Panc1 (cell line): Measurements from ENCODE around the gene NOL4L. TPM values are rescaled to one million over a fixed set of nuclear protein-coding genes. Genes with fewer than 3 reads are reported as not detected.

Experiments used
- ATAC-seq: fragments of 200-7000 bp; cut with Tn5 transposase; 2 replicates; pipeline ENCODE4 v1.9.1; 2020; ENCODE audit warnings: mild to moderate bottlenecking, moderate library complexity
- BruUV-seq: library from RNA; stranded (reverse); fragments of 400-500 nt; replicated peaks from 2 replicates; lab custom pipeline; 2021; lab: Mats Ljungman, UMichigan
- CTCF ChIA-PET: fragments of 300-600 bp; sonication (Branson Sonifier 250); formaldehyde crosslinking; loops from one replicate; lab custom pipeline; 2022; ENCODE audit warnings: antibody characterized with exemption; lab: Charles Lee
- POLR2A ChIA-PET: fragments of 300-600 bp; sonication (Branson Sonifier 250); formaldehyde crosslinking; loops from one replicate; lab custom pipeline; 2022; ENCODE audit warnings: antibody characterized with exemption; lab: Charles Lee
- DNase-seq: peaks from one replicate; pipeline ENCODE4 v3.0.0-alpha.2; 2010; ENCODE audit warnings: low read depth, low spot score
- H3K27ac ChIP-seq: 2 replicates; pipeline ENCODE4 v1.5.1; 2011; ENCODE audit warnings: mild to moderate bottlenecking, low read length, inconsistent platforms
- H3K27me3 ChIP-seq: fragments of 200-500 bp; sonication (Bioruptor generic); 2 replicates; pipeline ENCODE4 v1.6.0; 2014; ENCODE audit warnings: low read length, inconsistent platforms; ENCODE audit not compliant: control insufficient read depth, insufficient read depth
- H3K36me3 ChIP-seq: fragments of 200-500 bp; sonication (Bioruptor generic); 2 replicates; pipeline ENCODE4 v1.5.1; 2014; ENCODE audit warnings: inconsistent platforms, mild to moderate bottlenecking, low read length, moderate library complexity; ENCODE audit not compliant: control insufficient read depth, insufficient read depth
- H3K4me1 ChIP-seq: 2 replicates; pipeline ENCODE4 v1.5.1; 2011; ENCODE audit warnings: inconsistent platforms, mild to moderate bottlenecking, low read length, moderate library complexity; ENCODE audit not compliant: control insufficient read depth, insufficient read depth
- H3K4me3 ChIP-seq, 2 experiments: 2 replicates each; pipeline ENCODE4 v1.5.1; 2011 to 2012; ENCODE audit warnings: low read depth in 2 of 2, low read length in 2 of 2, mild to moderate bottlenecking in 2 of 2, inconsistent platforms in 1 of 2, moderate library complexity in 1 of 2
- H3K9me3 ChIP-seq: fragments of 200-500 bp; sonication (Bioruptor generic); 2 replicates; pipeline ENCODE4 v1.5.1; 2014; ENCODE audit warnings: low read depth, mild to moderate bottlenecking, inconsistent platforms, low read length, moderate library complexity; ENCODE audit not compliant: control insufficient read depth, insufficient read depth
- POLR2AphosphoS5 ChIP-seq: IDR thresholded peaks from 2 replicates; pipeline ENCODE4 v1.6.1; 2012; ENCODE audit warnings: mild to moderate bottlenecking, low read depth, low read length, moderate library complexity
- SIN3A ChIP-seq: IDR thresholded peaks from 2 replicates; pipeline ENCODE4 v1.6.1; 2012; ENCODE audit warnings: low read depth, mild to moderate bottlenecking, low read length, moderate library complexity, borderline replicate concordance; ENCODE audit not compliant: insufficient read depth
- TCF7L2 ChIP-seq: IDR thresholded peaks from 2 replicates; pipeline ENCODE4 v1.6.1; 2011; ENCODE audit warnings: mild to moderate bottlenecking, low read depth, low read length, inconsistent platforms
- in situ Hi-C: cut with HindIII; loops from 2 replicates; pipeline ENCODE4 v1.10.0; 2016; ENCODE audit warnings: low sequenced_read_pairs, low pct_unique_long_range_greater_than_20kb
- intact Hi-C: fragments of 100-400 bp; cut with micrococcal nuclease; formaldehyde crosslinking; loops from one replicate; pipeline ENCODE4 v1.10.0; 2022; ENCODE audit not compliant: unreplicated experiment
- total RNA-seq: library from RNA; stranded (reverse); gene quantifications from one replicate; pipeline ENCODE4 v1.2.1, GENCODE V29; 2021; ENCODE audit not compliant: unreplicated experiment
- TF ChIP-seq, protein P1 (sequence below): fragments of 450-650 bp; IDR thresholded peaks from 2 replicates; pipeline ENCODE4 v1.5.1; 2017; ENCODE audit warnings: mild to moderate bottlenecking
- TF ChIP-seq, protein P2 (sequence below), 2 experiments: IDR thresholded peaks; 2 replicates each; pipeline ENCODE4 v1.6.1; 2011 to 2012; ENCODE audit warnings: low read depth in 2 of 2, control low read depth in 1 of 2, low read length in 1 of 2, mild to moderate bottlenecking in 1 of 2, moderate library complexity in 1 of 2; ENCODE audit not compliant: insufficient read depth in 1 of 2

NOL4L gene
- total RNA-seq, 1 experiment from 2014 or later: 21.6 TPM

DNA sequence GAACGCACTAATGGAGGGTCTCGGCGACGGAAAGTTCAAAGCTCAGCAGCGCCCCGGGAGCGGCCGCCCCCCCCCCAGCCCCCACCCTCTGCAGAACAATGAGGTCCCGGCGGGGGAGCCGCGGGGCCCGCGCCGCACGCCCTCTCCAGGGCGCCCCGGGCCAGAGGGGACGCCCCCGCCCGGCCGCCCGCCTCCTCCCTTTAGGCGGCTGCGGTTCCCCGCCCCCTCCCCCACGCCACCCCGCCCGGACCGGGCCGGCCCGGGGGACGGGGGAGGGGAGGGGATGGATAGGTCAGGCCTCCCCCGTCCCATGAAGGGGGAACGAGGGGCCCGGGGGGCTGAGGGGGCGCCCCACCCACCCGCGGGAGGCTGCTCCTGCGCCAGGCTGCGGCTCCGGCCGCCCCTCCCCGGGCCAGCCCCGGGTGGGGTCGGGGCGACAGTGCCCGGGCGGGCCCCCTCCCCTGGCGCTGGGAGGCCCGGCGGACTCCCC lies 1.5 kb downstream of the NOL4L start:
- ChIA-PET CTCF (no interaction called here), POLR2A (no interaction called here)
- in situ Hi-C loops: no loop called here
- Histone ChIP-seq H3K4me1 (peaks cover 17% of the 10 kb centered on the region), H3K36me3 (no peaks in the 10 kb centered on the region), H3K9me3 (no peaks in the 10 kb centered on the region), H3K27ac (no peak overlapping the region), H3K27me3 (peaks cover 3% of the 10 kb centered on the region; the same call in 1 of the 2 replicates), H3K4me3 (peak overlapping the region in 1 of 2 experiments; percentile 50; a peak in 3 of 4 replicates)
- TF ChIP-seq POLR2AphosphoS5 (no peak), TCF7L2 (no peak), SIN3A (no peak)
- TF ChIP-seq, protein P1, sequence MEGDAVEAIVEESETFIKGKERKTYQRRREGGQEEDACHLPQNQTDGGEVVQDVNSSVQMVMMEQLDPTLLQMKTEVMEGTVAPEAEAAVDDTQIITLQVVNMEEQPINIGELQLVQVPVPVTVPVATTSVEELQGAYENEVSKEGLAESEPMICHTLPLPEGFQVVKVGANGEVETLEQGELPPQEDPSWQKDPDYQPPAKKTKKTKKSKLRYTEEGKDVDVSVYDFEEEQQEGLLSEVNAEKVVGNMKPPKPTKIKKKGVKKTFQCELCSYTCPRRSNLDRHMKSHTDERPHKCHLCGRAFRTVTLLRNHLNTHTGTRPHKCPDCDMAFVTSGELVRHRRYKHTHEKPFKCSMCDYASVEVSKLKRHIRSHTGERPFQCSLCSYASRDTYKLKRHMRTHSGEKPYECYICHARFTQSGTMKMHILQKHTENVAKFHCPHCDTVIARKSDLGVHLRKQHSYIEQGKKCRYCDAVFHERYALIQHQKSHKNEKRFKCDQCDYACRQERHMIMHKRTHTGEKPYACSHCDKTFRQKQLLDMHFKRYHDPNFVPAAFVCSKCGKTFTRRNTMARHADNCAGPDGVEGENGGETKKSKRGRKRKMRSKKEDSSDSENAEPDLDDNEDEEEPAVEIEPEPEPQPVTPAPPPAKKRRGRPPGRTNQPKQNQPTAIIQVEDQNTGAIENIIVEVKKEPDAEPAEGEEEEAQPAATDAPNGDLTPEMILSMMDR: no peak
- TF ChIP-seq, protein P2, sequence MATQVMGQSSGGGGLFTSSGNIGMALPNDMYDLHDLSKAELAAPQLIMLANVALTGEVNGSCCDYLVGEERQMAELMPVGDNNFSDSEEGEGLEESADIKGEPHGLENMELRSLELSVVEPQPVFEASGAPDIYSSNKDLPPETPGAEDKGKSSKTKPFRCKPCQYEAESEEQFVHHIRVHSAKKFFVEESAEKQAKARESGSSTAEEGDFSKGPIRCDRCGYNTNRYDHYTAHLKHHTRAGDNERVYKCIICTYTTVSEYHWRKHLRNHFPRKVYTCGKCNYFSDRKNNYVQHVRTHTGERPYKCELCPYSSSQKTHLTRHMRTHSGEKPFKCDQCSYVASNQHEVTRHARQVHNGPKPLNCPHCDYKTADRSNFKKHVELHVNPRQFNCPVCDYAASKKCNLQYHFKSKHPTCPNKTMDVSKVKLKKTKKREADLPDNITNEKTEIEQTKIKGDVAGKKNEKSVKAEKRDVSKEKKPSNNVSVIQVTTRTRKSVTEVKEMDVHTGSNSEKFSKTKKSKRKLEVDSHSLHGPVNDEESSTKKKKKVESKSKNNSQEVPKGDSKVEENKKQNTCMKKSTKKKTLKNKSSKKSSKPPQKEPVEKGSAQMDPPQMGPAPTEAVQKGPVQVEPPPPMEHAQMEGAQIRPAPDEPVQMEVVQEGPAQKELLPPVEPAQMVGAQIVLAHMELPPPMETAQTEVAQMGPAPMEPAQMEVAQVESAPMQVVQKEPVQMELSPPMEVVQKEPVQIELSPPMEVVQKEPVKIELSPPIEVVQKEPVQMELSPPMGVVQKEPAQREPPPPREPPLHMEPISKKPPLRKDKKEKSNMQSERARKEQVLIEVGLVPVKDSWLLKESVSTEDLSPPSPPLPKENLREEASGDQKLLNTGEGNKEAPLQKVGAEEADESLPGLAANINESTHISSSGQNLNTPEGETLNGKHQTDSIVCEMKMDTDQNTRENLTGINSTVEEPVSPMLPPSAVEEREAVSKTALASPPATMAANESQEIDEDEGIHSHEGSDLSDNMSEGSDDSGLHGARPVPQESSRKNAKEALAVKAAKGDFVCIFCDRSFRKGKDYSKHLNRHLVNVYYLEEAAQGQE (IDR thresholded peaks at IDR 0.05; ENCODE audit: insufficient read depth in 1 of 2, low read depth in 2 of 2, low read length in 1 of 2): no peak
- intact Hi-C loops: no loop called here
- DNase-seq: no peak
- peak; percentile 22 for ATAC-seq
- no TSS peak for BruUV-seq

DNA sequence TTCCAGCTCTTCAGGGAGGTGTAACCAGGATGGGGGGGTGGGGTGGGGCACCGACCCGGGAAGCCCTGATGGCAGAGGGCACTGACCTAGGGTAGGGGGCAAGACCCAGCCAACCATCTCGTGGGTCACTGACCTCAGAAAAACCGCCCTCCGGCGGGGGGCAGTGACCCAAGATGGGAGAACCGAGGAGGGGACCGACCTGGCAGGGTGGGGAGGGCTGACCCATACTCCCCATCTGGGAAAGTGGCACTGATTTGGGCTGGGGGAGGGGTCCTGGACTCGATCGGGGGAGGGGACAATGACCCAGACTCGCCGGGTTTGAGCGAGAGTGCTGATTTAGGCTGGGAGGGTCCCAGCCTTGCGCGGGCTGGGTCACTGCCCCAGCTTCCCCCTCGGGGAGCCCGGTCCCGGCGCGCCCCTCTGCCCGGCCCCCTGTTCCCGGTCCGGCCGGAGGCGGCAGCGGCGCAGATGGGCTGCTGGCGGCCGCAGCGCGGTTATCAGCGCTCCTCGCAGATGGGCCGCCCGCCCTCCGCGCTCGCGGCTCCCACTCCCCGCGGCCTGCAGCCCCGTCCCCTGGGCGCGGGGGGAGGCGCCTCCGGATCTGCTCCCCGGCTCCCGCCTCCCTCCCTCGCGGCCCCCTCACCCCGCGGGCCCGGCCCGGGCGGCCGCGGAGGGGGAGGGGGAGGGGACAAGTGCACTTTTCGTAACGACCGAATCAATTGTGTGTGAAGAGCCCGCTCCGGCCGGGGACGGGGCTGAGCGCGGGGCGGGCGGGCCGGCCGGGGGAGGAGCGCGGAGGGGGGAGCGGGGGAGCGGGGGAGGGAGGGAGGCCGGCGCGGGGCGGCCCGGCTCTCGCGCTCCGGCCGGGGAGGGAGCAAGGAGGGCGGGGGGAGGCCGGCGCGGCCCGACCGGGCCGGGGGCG lies 2.2 kb downstream of the NOL4L start:
- intact Hi-C loops: no loop called here
- peak overlapping the region; percentile 43 to 45 for H3K4me3 ChIP-seq
- in situ Hi-C loops: no loop called here
- CTCF ChIA-PET: no interaction called here
- H3K36me3 ChIP-seq: no peaks in the 10 kb centered on the region
- TF ChIP-seq POLR2AphosphoS5 (no peak), TCF7L2 (no peak), SIN3A (no peak)
- TF ChIP-seq, protein P2 (IDR thresholded peaks at IDR 0.05; ENCODE audit: insufficient read depth in 1 of 2, low read depth in 2 of 2, low read length in 1 of 2): no peak
- TF ChIP-seq, protein P1: no peak
- no peaks in the 10 kb centered on the region for H3K9me3 ChIP-seq
- DNase-seq (no peak), ATAC-seq (no peak)
- BruUV-seq: no TSS peak
- H3K27ac ChIP-seq: no peak overlapping the region
- POLR2A ChIA-PET: no interaction called here
- H3K27me3 ChIP-seq: peaks cover 3% of the 10 kb centered on the region; the same call in 1 of the 2 replicates
- peaks cover 17% of the 10 kb centered on the region for H3K4me1 ChIP-seq
